Subcutaneous adipose tissue (tissue), 4 donors: ENCODE data around the gene KLHL8. TPM values are rescaled to one million over a fixed set of nuclear protein-coding genes. Genes with fewer than 3 reads are reported as not detected.

Source experiments
- total RNA-seq, 4 donors: library from RNA; depleted of rRNA; stranded (reverse); fragments of >200 nt; gene quantifications; one replicate each; pipeline ENCODE4 v1.1.0, GENCODE V29; 2016
- TF ChIP-seq, protein P1 (sequence below): fragments of 450-650 bp; IDR thresholded peaks from one replicate; pipeline ENCODE4 v1.5.1; 2016; ENCODE audit warnings: low read depth, mild to moderate bottlenecking, control low read depth, antibody characterized with exemption, moderate library complexity

KLHL8 gene
- total RNA-seq, 4 donors from 2014 or later: 16.2 to 20.1 (median 17.6) TPM

GRCh38 chr4:87130985-87131703 is 89.3 kb downstream of the KLHL8 start:
- TF ChIP-seq, protein P1, sequence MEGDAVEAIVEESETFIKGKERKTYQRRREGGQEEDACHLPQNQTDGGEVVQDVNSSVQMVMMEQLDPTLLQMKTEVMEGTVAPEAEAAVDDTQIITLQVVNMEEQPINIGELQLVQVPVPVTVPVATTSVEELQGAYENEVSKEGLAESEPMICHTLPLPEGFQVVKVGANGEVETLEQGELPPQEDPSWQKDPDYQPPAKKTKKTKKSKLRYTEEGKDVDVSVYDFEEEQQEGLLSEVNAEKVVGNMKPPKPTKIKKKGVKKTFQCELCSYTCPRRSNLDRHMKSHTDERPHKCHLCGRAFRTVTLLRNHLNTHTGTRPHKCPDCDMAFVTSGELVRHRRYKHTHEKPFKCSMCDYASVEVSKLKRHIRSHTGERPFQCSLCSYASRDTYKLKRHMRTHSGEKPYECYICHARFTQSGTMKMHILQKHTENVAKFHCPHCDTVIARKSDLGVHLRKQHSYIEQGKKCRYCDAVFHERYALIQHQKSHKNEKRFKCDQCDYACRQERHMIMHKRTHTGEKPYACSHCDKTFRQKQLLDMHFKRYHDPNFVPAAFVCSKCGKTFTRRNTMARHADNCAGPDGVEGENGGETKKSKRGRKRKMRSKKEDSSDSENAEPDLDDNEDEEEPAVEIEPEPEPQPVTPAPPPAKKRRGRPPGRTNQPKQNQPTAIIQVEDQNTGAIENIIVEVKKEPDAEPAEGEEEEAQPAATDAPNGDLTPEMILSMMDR: no peak

DNA sequence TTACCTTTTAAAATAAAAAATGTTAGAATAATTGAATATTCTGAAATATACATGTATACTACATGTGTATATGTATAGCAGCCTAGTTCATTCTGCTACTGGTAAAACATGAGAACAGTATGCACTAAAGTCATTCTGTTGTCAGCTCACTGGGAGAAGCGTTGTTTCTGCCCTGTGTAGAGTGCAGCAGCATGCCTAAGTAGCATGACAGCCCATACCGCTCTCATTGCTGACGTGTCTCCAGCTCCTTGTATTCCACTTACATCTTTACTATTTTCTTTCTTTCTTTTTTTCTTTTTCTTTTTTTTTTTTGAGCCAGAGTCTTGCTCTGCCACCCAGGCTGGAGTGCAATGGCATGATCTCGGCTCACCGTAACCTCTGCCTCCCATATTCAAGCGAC is 90.7 kb downstream of the KLHL8 start:
- TF ChIP-seq, protein P1: no peak

GRCh38 chr4:87128006-87128705 is 92.3 kb downstream of the KLHL8 start:
- TF ChIP-seq, protein P1: no peak

- TF ChIP-seq, protein P1: no peak
Measured at GRCh38 chr4:87126056-87126455, 94.4 kb downstream of the KLHL8 start.

GRCh38 chr4:87122252-87122651 is 98.2 kb downstream of the KLHL8 start:
- TF ChIP-seq, protein P1: no peak

GRCh38 chr4:87121341-87122065 is 98.9 kb downstream of the KLHL8 start:
- TF ChIP-seq, protein P1: no peak
